HG03060 (cell line): ENCODE results near the gene KCNC2.
"Not testable (repeated sequence)": the region's sequence is repeated elsewhere in the genome, so short reads cannot be mapped to it uniquely, and the experiment has no call there.

ENCODE experiments used
- ATAC-seq: cut with Tn5 transposase; IDR thresholded peaks from one replicate; pipeline ENCODE4 v1.9.1; 2021; ENCODE audit warnings: low read depth, moderate number of reproducible peaks; ENCODE audit not compliant: unreplicated experiment

Gene KCNC2

GRCh38 chr12:75209812-75210138, at the start of gene KCNC2:
Gene KCNC2 (minus strand): TSS chr12:75209839.
- ATAC-seq: no peak

GRCh38 chr12:75259143-75259542, 49.5 kb upstream of the KCNC2 start:
- no peak for ATAC-seq

GRCh38 chr12:75257510-75257909, 47.9 kb upstream of the KCNC2 start:
- ATAC-seq: no peak

GRCh38 chr12:75245108-75245507, 35.5 kb upstream of the KCNC2 start:
- ATAC-seq: no peak

- peak; percentile 93 for ATAC-seq
Observed at GRCh38 chr12:75239987-75240386, 30.3 kb upstream of the KCNC2 start.

- ATAC-seq: no peak
Observed at GRCh38 chr12:75236206-75236605, 26.6 kb upstream of the KCNC2 start.

GRCh38 chr12:75227132-75227531, 17.5 kb upstream of the KCNC2 start:
- no peak for ATAC-seq

GRCh38 chr12:75212072-75212471, 2.4 kb upstream of the KCNC2 start:
- ATAC-seq: no peak

- no peak for ATAC-seq
Observed at GRCh38 chr12:75208856-75209811, 505 bp downstream of the KCNC2 start.

GRCh38 chr12:75207338-75208083, 2.1 kb downstream of the KCNC2 start:
- no peak for ATAC-seq

GRCh38 chr12:75205558-75205957, 4.1 kb downstream of the KCNC2 start:
- ATAC-seq: no peak

GRCh38 chr12:75196865-75197264, 12.8 kb downstream of the KCNC2 start:
- ATAC-seq: no peak

- ATAC-seq: no peak
Observed at GRCh38 chr12:75196408-75196807, 13.2 kb downstream of the KCNC2 start.

GRCh38 chr12:75194250-75194649, 15.4 kb downstream of the KCNC2 start:
- ATAC-seq: no peak

GRCh38 chr12:75192196-75192595, 17.4 kb downstream of the KCNC2 start:
- ATAC-seq: no peak

GRCh38 chr12:75190846-75191245, 18.8 kb downstream of the KCNC2 start:
- ATAC-seq: no peak

- not testable (repeated sequence) for ATAC-seq
Observed at GRCh38 chr12:75185881-75186280, 23.8 kb downstream of the KCNC2 start.

- ATAC-seq: no peak
Observed at GRCh38 chr12:75184516-75184915, 25.1 kb downstream of the KCNC2 start.

- no peak for ATAC-seq
Observed at GRCh38 chr12:75183967-75184366, 25.7 kb downstream of the KCNC2 start.

- ATAC-seq: peak; percentile 93
Observed at GRCh38 chr12:75177997-75178396, 31.6 kb downstream of the KCNC2 start.

GRCh38 chr12:75172611-75173010, 37.0 kb downstream of the KCNC2 start:
- no peak for ATAC-seq
